GM06990 (cell line): ENCODE measurements around the gene FBXW5.

Experiments
- DNase-seq: peaks from one replicate; pipeline ENCODE4 v3.0.0-alpha.2; 2011; ENCODE audit not compliant: insufficient read length; ENCODE audit errors: extremely low read depth
- H3K27me3 ChIP-seq: replicated peaks from 2 replicates; pipeline ENCODE4 v1.6.0; 2011; ENCODE audit warnings: low read length; ENCODE audit not compliant: control insufficient read depth, insufficient read depth
- H3K36me3 ChIP-seq: 2 replicates; pipeline ENCODE4 v1.5.1; 2011; ENCODE audit warnings: low read length; ENCODE audit not compliant: control insufficient read depth, insufficient read depth
- H3K4me3 ChIP-seq: replicated peaks from 2 replicates; pipeline ENCODE4 v1.5.1; 2011; ENCODE audit warnings: low read depth, mild to moderate bottlenecking, control low read depth, low read length
- CTCF ChIP-seq: IDR thresholded peaks from 2 replicates; pipeline ENCODE4 v1.5.1; 2011; ENCODE audit warnings: low read length, control low read depth, mild to moderate bottlenecking, inconsistent platforms; ENCODE audit not compliant: insufficient read depth, poor library complexity, severe bottlenecking

FBXW5 gene

GRCh38 chr9:136942112-136942880 is 2.2 kb downstream of the FBXW5 start:
- Histone ChIP-seq H3K4me3 (no peak overlapping the region), H3K27me3 (no peaks in the 10 kb centered on the region), H3K36me3 (peaks cover 33% of the 10 kb centered on the region)
- no peak for DNase-seq
- TF ChIP-seq CTCF, result no peak

DNA sequence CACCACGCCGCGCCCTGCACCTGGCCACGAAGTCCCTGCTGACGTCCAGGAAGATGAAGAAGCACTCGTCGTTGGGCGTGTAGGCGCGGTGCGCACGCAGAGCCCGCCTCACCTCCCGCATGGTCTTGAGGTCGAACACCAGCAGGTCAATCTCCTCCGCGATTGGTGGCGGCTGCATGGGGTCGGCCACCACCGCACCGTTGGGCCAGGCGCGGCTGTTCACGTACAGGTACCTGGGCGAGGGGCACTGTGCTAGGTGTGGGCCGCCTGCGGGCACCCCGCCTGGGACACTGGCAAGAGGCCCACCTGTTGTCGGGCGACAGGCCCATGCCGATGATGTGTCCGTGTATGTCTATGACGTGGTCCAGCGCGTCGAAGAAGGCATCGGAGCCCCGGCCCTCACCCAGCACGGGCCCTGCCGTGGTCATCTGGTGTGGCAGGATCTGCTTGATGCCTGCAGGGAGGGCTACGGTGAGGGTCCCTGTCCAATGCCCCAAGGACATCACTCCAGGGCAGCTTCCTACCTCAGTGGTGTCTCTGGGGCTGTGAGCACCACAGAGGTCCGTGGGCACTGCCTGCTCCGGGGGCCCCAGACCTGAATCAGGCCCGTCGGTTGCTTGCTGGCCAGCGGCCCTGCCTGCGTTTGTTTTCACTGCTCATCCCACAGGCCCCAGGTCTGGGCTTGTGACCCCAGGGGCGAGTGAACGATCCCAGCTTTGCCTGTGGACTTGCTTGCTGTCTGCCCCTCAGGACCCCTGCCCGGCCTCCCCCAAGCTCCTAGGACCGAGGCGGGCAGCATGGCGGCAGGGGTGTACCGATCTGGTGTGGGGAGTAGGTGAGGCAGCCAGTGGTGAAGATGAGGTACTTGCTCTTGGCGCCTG is 3.1 kb downstream of the FBXW5 start:
- TF ChIP-seq CTCF, result no peak
- H3K36me3 ChIP-seq, result peaks cover 33% of the 10 kb centered on the region
- no peak overlapping the region for H3K4me3 ChIP-seq
- H3K27me3 ChIP-seq, result no peaks in the 10 kb centered on the region
- DNase-seq, result no peak

- DNase-seq, result no peak
- no peak overlapping the region for H3K4me3 ChIP-seq
- H3K36me3 ChIP-seq, result peaks cover 33% of the 10 kb centered on the region
- no peak for TF ChIP-seq CTCF
- H3K27me3 ChIP-seq, result no peaks in the 10 kb centered on the region
Measured at GRCh38 chr9:136940526-136941230, 3.9 kb downstream of the FBXW5 start.

- H3K27me3 ChIP-seq, result no peaks in the 10 kb centered on the region
- H3K36me3 ChIP-seq, result peaks cover 33% of the 10 kb centered on the region
- no peak overlapping the region for H3K4me3 ChIP-seq
- no peak for TF ChIP-seq CTCF
- DNase-seq, result no peak
Measured at GRCh38 chr9:136939996-136940525, 4.5 kb downstream of the FBXW5 start.

DNA sequence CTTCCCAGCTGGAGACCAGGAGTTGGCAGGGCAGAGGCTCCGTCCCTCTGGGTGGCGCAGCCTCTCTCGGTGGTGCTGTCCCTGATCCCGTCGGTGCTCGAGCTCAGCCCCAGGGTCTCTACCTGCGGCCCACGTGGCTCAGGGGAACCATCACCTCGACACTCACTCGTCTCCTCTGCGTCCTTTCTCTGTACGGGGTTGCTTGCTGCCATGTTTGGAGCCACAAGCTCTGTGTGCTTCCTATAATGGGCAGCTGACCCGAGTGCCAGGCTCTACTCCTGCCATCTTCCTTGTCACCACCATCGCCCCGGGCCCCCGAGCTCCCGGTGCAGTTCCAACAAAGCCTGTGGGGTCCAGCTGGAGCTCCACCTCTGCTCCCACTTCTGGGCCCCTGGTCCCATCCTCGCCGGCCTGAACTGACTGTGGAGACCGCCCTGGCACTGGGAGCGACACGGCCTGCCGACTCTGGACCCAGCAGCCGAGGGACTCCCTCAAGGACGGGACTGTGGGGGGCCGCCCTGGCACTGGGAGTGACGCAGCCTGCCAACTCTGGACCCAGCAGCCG is 5.0 kb downstream of the FBXW5 start:
- H3K36me3 ChIP-seq, result peaks cover 33% of the 10 kb centered on the region
- DNase-seq, result peak; percentile 6
- TF ChIP-seq CTCF, result no peak
- H3K27me3 ChIP-seq, result no peaks in the 10 kb centered on the region
- no peak overlapping the region for H3K4me3 ChIP-seq
